Gastroesophageal sphincter (tissue), 3 donors: ENCODE data around the gene ARID3A.

ENCODE experiments used
- CTCF ChIP-seq, 4 experiments: fragments of 200-600 bp in 2 of 4; fragments of 450-650 bp in 2 of 4; sonication (generic) in 1 of 4; IDR thresholded peaks; one replicate each; pipeline ENCODE4 v1.5.1; 2017 to 2019; ENCODE audit warnings: antibody characterized with exemption in 4 of 4, mild to moderate bottlenecking in 2 of 4, moderate library complexity in 2 of 4
- POLR2AphosphoS5 ChIP-seq: sonication (generic); formaldehyde crosslinking; IDR thresholded peaks from one replicate; pipeline ENCODE4 v1.6.1; 2017; ENCODE audit warnings: antibody characterized with exemption

GRCh38 chr19:984165-984967 is 58.5 kb downstream of the ARID3A start, which contains the start of gene WDR18:
- TF ChIP-seq CTCF (IDR thresholded peaks at IDR 0.05) (peak in 3 of 4 experiments; percentile 43 to 67 (median 44)), POLR2AphosphoS5 (peak; percentile 78)
